Endothelial cell of umbilical vein (primary cell): Measurements from ENCODE around the gene ACOX1. TPM values are rescaled to one million over a fixed set of nuclear protein-coding genes. Genes with fewer than 3 reads are reported as not detected.

ENCODE experiments used
- BruUV-seq: library from RNA; stranded (reverse); fragments of 400-500 nt; replicated peaks from 2 replicates; lab custom pipeline; 2021; lab: Mats Ljungman, UMichigan
- CTCF ChIA-PET: fragments of 300-600, 350-600 bp; sonication (Branson Sonifier 250); formaldehyde crosslinking; loops from one replicate; lab custom pipeline; 2021; ENCODE audit warnings: antibody characterized with exemption, inconsistent platforms; lab: Charles Lee
- POLR2A ChIA-PET: fragments of 300-600, 350-600 bp; sonication (Branson Sonifier 250); formaldehyde crosslinking; loops from one replicate; lab custom pipeline; 2021; ENCODE audit warnings: antibody characterized with exemption, inconsistent platforms; lab: Charles Lee
- DNase-seq: peaks from one replicate; pipeline ENCODE4 v3.0.0-alpha.2; 2011; ENCODE audit warnings: low read depth, low spot score
- FAIRE-seq: peaks from 2 replicates; lab custom pipeline; 2011; peaks lifted over from hg19 to GRCh38; lab: Jason Lieb, UNC
- H2AFZ ChIP-seq: 2 replicates; pipeline ENCODE4 v1.6.0; 2012; ENCODE audit warnings: low read depth, low read length, control low read depth, inconsistent platforms
- H3K27ac ChIP-seq: 2 replicates; pipeline ENCODE4 v1.5.1; 2011; ENCODE audit warnings: low read depth, mild to moderate bottlenecking, control low read depth, low read length, moderate library complexity; ENCODE audit not compliant: insufficient read depth
- H3K27me3 ChIP-seq, 2 experiments: 2 replicates each; pipeline versions ENCODE4 v1.6.0 to v1.6.1; 2011; ENCODE audit warnings: low read length in 2 of 2, mixed read lengths in 1 of 2; ENCODE audit not compliant: control insufficient read depth in 2 of 2, insufficient read depth in 2 of 2
- H3K36me3 ChIP-seq, 2 experiments: 2 replicates in 1 of 2; 3 replicates in 1 of 2; pipeline ENCODE4 v1.5.1; 2011; ENCODE audit warnings: low read length in 2 of 2, mild to moderate bottlenecking in 1 of 2, moderate library complexity in 1 of 2; ENCODE audit not compliant: control insufficient read depth in 2 of 2, insufficient read depth in 2 of 2; ENCODE audit errors: extremely low read depth in 1 of 2
- H3K4me1 ChIP-seq: 3 replicates; pipeline ENCODE4 v1.5.1; 2011; ENCODE audit warnings: mild to moderate bottlenecking, low read length; ENCODE audit not compliant: control insufficient read depth, insufficient read depth; ENCODE audit errors: extremely low read depth
- H3K4me2 ChIP-seq: 2 replicates; pipeline ENCODE4 v1.6.1; 2011; ENCODE audit warnings: low read length, control low read depth, mixed read lengths; ENCODE audit not compliant: insufficient read depth
- H3K4me3 ChIP-seq, 3 experiments: fragments of 200-600 bp in 1 of 3; sonication (generic), shearing (Covaris generic) in 1 of 3; replicated peaks in 1 of 3; 2 replicates each; pipeline ENCODE4 v1.5.1; 2011 to 2016; ENCODE audit warnings: control low read depth in 3 of 3, low read length in 3 of 3, mild to moderate bottlenecking in 2 of 3, inconsistent platforms in 1 of 3, low read depth in 1 of 3, moderate library complexity in 1 of 3; ENCODE audit not compliant: insufficient read depth in 1 of 3
- H3K79me2 ChIP-seq: 2 replicates; pipeline ENCODE4 v1.6.0; 2012; ENCODE audit warnings: low read length, inconsistent platforms; ENCODE audit not compliant: control insufficient read depth, insufficient read depth
- H3K9ac ChIP-seq: replicated peaks from 2 replicates; pipeline ENCODE3; 2011; ENCODE audit warnings: low read length, control low read depth; ENCODE audit not compliant: insufficient read depth; ENCODE audit errors: extremely low read depth
- H3K9me1 ChIP-seq: replicated peaks from 3 replicates; pipeline ENCODE4 v1.6.0; 2011; ENCODE audit warnings: mild to moderate bottlenecking, low read length; ENCODE audit not compliant: control insufficient read depth, insufficient read depth; ENCODE audit errors: extremely low read depth
- H3K9me3 ChIP-seq: replicated peaks from 2 replicates; pipeline ENCODE4 v1.5.1; 2012; ENCODE audit warnings: low read length, inconsistent platforms; ENCODE audit not compliant: control insufficient read depth, insufficient read depth
- H4K20me1 ChIP-seq: replicated peaks from 2 replicates; pipeline ENCODE3; 2011; ENCODE audit warnings: mild to moderate bottlenecking, low read length; ENCODE audit not compliant: control insufficient read depth, insufficient read depth; ENCODE audit errors: extremely low read depth
- CTCF ChIP-seq, 2 donors: IDR thresholded peaks; 1 replicate in 1 of 2; 2 replicates in 1 of 2; pipeline ENCODE4 v1.5.1; 2011; ENCODE audit warnings: low read length in 2 of 2, mild to moderate bottlenecking in 2 of 2, moderate library complexity in 2 of 2, control low read depth in 1 of 2, inconsistent platforms in 1 of 2, low read depth in 1 of 2; ENCODE audit not compliant: insufficient read depth in 1 of 2; ENCODE audit errors: extremely low read depth in 1 of 2
- EZH2 ChIP-seq: IDR thresholded peaks from 2 replicates; pipeline ENCODE4 v1.6.1; 2012; ENCODE audit warnings: borderline replicate concordance, low read depth, mild to moderate bottlenecking, moderate library complexity, low read length, inconsistent platforms; ENCODE audit not compliant: severe bottlenecking
- FOS ChIP-seq: IDR thresholded peaks from 2 replicates; pipeline ENCODE4 v1.6.1; 2011; ENCODE audit warnings: mild to moderate bottlenecking, low read length, moderate library complexity, borderline replicate concordance; ENCODE audit not compliant: insufficient read depth
- GATA2 ChIP-seq: IDR thresholded peaks from 2 replicates; pipeline ENCODE4 v1.7.0; 2011; ENCODE audit warnings: low read depth, mild to moderate bottlenecking, moderate library complexity, mixed read lengths, low read length; ENCODE audit not compliant: insufficient read length, insufficient read depth
- JUN ChIP-seq: IDR thresholded peaks from 2 replicates; pipeline ENCODE4 v1.6.1; 2011; ENCODE audit warnings: borderline replicate concordance, low read depth; ENCODE audit not compliant: insufficient read length, insufficient read depth
- MAX ChIP-seq: IDR thresholded peaks from 2 replicates; pipeline ENCODE4 v1.6.1; 2011; ENCODE audit not compliant: insufficient read depth, insufficient read length
- MYC ChIP-seq: IDR thresholded peaks from one replicate; pipeline ENCODE4 v1.6.1; 2011; ENCODE audit warnings: mild to moderate bottlenecking, low read depth, low read length
- POLR2A ChIP-seq: IDR thresholded peaks from 2 replicates; pipeline ENCODE4 v1.6.1; 2012; ENCODE audit warnings: low read depth, mild to moderate bottlenecking, control low read depth, low read length
- POLR2AphosphoS5 ChIP-seq: IDR thresholded peaks from 2 replicates; pipeline ENCODE4 v1.6.1; 2012; ENCODE audit warnings: low read depth, mild to moderate bottlenecking, control low read depth, low read length, moderate library complexity; ENCODE audit not compliant: insufficient read depth
- dilution Hi-C: fragments of 300-500 bp; cut with MboI; formaldehyde crosslinking; loops from one replicate; pipeline ENCODE4 v1.15.0; 2019; ENCODE audit warnings: low sequenced_read_pairs; ENCODE audit not compliant: extremely low pct_ligation_motif_present
- intact Hi-C: fragments of 100-400 bp; cut with micrococcal nuclease; formaldehyde crosslinking; loops from one replicate; pipeline ENCODE4 v1.10.0; 2022
- polyA plus RNA-seq, 4 experiments: library from polyadenylated mRNA; depleted of rRNA in 3 of 4; stranded (reverse) in 3 of 4; unstranded in 1 of 4; fragments of >200 nt; gene quantifications; 2 replicates each; pipeline versions ENCODE4 v1.2.1 to v1.2.3, GENCODE V29; 2011 to 2012; ENCODE audit warnings: missing spikeins in 1 of 4
- total RNA-seq: library from RNA; stranded (reverse); gene quantifications from 2 replicates; pipeline ENCODE4 v1.2.3, GENCODE V29; 2021

The ACOX1 gene
- total and polyA plus RNA-seq, 2 donors (not counting 3 experiments of a cell fraction or from before 2014, with no cell fraction given), result 17.9 to 45.1 TPM

GRCh38 chr17:75941442-75941819 lies 37.5 kb downstream of the ACOX1 start:
- FAIRE-seq (no peak), DNase-seq (no peak)
- no peaks in the 10 kb centered on the region for H3K9me1 ChIP-seq
- no peaks in the 10 kb centered on the region for H3K79me2 ChIP-seq
- intact Hi-C loops (loop anchor here (1.0 to 2.0 kb wide), 5 partner anchors 29 to 357 kb away; partner anchors contain the start of genes ACOX1 and TEN1), dilution Hi-C loops (no loop called here)
- H3K4me1 ChIP-seq, result peaks cover 6% of the 10 kb centered on the region
- H4K20me1 ChIP-seq, result no peaks in the 10 kb centered on the region
- H3K4me2 ChIP-seq, result peak overlapping the region; percentile 50
- H3K27ac ChIP-seq, result no peak overlapping the region
- CTCF ChIA-PET, result interaction anchor here (0.9 to 1.1 kb wide), 5 partner anchors 14 to 73 kb away, joined by 3 to 10 read pairs (median 5); partner anchors contain the start of genes ACOX1, MRPL38 and TEN1
- no peaks in the 10 kb centered on the region for H3K27me3 ChIP-seq
- H3K9me3 ChIP-seq, result no peaks in the 10 kb centered on the region
- TF ChIP-seq EZH2, result no peak
- TF ChIP-seq MAX, result no peak
- no peak for TF ChIP-seq JUN
- TF ChIP-seq POLR2A, result no peak
- no peak for TF ChIP-seq GATA2
- no peak for TF ChIP-seq MYC
- no peak for TF ChIP-seq POLR2AphosphoS5
- no peak for TF ChIP-seq CTCF (IDR thresholded peaks at IDR 0.05; ENCODE audit: extremely low read depth in 1 of 2, insufficient read depth in 1 of 2, low read depth in 1 of 2, low read length in 2 of 2)
- TF ChIP-seq FOS, result no peak
- no peak overlapping the region for H3K4me3 ChIP-seq
- BruUV-seq, result no TSS peak
- H3K36me3 ChIP-seq, result peaks cover 3 to 4% of the 10 kb centered on the region in 2 experiments
- H2AFZ ChIP-seq, result no peak overlapping the region
- POLR2A ChIA-PET, result interaction anchor here (0.8 to 1.3 kb wide), 3 partner anchors 36 to 86 kb away, joined by 3 to 4 read pairs (median 3); partner anchors contain the start of genes ACOX1, MRPL38, TEN1 and WBP2
- no peak overlapping the region for H3K9ac ChIP-seq
